Measurements from ENCODE around the gene KIF18A. TPM values are rescaled to one million over a fixed set of nuclear protein-coding genes. Genes with fewer than 3 reads are reported as not detected.
"Not testable (repeated sequence)": the region's sequence is repeated elsewhere in the genome, so short reads cannot be mapped to it uniquely, and the experiment has no call there.

Gene KIF18A
- total RNA-seq, 2 experiments from 2014 or later = 36.4 to 42.3 TPM

GRCh38 chr11:28104984-28105383 lies 3.0 kb downstream of the KIF18A start:
- H3K4me3 ChIP-seq (ENCODE audit: low read depth, low read length, poor library complexity, severe bottlenecking) = peak overlapping the region; percentile 93
- no peaks in the 10 kb centered on the region for H3K9me3 ChIP-seq (ENCODE audit: low read length)
- ChIA-PET CTCF (ENCODE audit: unreplicated experiment) (no interaction called here), POLR2A (interaction anchor here (3.9 to 5.8 kb wide), 2 partner anchors 8 to 14 kb away, joined by 28 to 38 read pairs; no protein-coding TSS in a partner anchor)
- peaks cover 94% of the 10 kb centered on the region for H3K79me2 ChIP-seq (ENCODE audit: insufficient read depth, low read depth, low read length)
- no peak overlapping the region for H3K27ac ChIP-seq (ENCODE audit: low read depth, low read length, poor library complexity, severe bottlenecking)
- no peak overlapping the region for H2AFZ ChIP-seq (ENCODE audit: low read length)
- TF ChIP-seq CTCF (conservative IDR thresholded peaks at IDR 0.05; ENCODE audit: low read length) = no peak
- no peak for TF ChIP-seq EZH2phosphoT487 (IDR thresholded peaks at IDR 0.05; ENCODE audit: borderline replicate concordance, low read depth, low read length)
- no peak for DNase-seq (ENCODE audit: low spot score)
- peak overlapping the region; percentile 86 for H3K4me2 ChIP-seq (ENCODE audit: low read length)
- H3K9me2 ChIP-seq (ENCODE audit: insufficient read depth, low read length) = no peaks in the 10 kb centered on the region
- no TSS peak for BruUV-seq (replicated peaks)
- intact Hi-C loops (cut with micrococcal nuclease; ENCODE audit: unreplicated experiment) = loop anchor here (5.0 kb wide), 1 partner anchor 1193 kb away; no protein-coding TSS in a partner anchor
- H3K36me3 ChIP-seq (ENCODE audit: insufficient read depth, low read length) = peaks cover 27% of the 10 kb centered on the region
- H4K20me1 ChIP-seq (ENCODE audit: insufficient read depth, low read length) = peaks cover 51% of the 10 kb centered on the region
- H3K4me1 ChIP-seq (ENCODE audit: insufficient read depth, low read length, poor library complexity, severe bottlenecking) = peaks cover 30% of the 10 kb centered on the region

GRCh38 chr11:28104425-28104824 lies 3.5 kb downstream of the KIF18A start:
- Histone ChIP-seq H3K79me2 (ENCODE audit: insufficient read depth, low read depth, low read length) (peaks cover 94% of the 10 kb centered on the region), H3K4me2 (ENCODE audit: low read length) (peak overlapping the region; percentile 86), H3K9me2 (ENCODE audit: insufficient read depth, low read length) (no peaks in the 10 kb centered on the region), H3K4me1 (ENCODE audit: insufficient read depth, low read length, poor library complexity, severe bottlenecking) (peaks cover 25% of the 10 kb centered on the region), H3K9me3 (ENCODE audit: low read length) (no peaks in the 10 kb centered on the region), H4K20me1 (ENCODE audit: insufficient read depth, low read length) (peaks cover 54% of the 10 kb centered on the region), H3K36me3 (ENCODE audit: insufficient read depth, low read length) (peaks cover 31% of the 10 kb centered on the region), H2AFZ (ENCODE audit: low read length) (no peak overlapping the region), H3K4me3 (ENCODE audit: low read depth, low read length, poor library complexity, severe bottlenecking) (no peak overlapping the region), H3K27ac (ENCODE audit: low read depth, low read length, poor library complexity, severe bottlenecking) (no peak overlapping the region)
- TF ChIP-seq CTCF (conservative IDR thresholded peaks at IDR 0.05; ENCODE audit: low read length) (no peak), EZH2phosphoT487 (IDR thresholded peaks at IDR 0.05; ENCODE audit: borderline replicate concordance, low read depth, low read length) (no peak)
- ChIA-PET POLR2A (interaction anchor here (0.7 to 5.8 kb wide), 3 partner anchors 7 to 608 kb away, joined by 3 to 38 read pairs (median 28); no protein-coding TSS in a partner anchor), CTCF (ENCODE audit: unreplicated experiment) (no interaction called here)
- intact Hi-C loops (cut with micrococcal nuclease; ENCODE audit: unreplicated experiment) = no loop called here
- no peak for DNase-seq (ENCODE audit: low spot score)
- BruUV-seq (replicated peaks) = no TSS peak

GRCh38 chr11:28102300-28102699 lies 5.7 kb downstream of the KIF18A start:
- H3K4me2 ChIP-seq (ENCODE audit: low read length); H3K9me2 ChIP-seq (ENCODE audit: insufficient read depth, low read length); intact Hi-C loops (cut with micrococcal nuclease; ENCODE audit: unreplicated experiment); CTCF ChIA-PET (ENCODE audit: unreplicated experiment); BruUV-seq (replicated peaks); DNase-seq (ENCODE audit: low spot score); H3K4me3 ChIP-seq (ENCODE audit: low read depth, low read length, poor library complexity, severe bottlenecking); H3K27ac ChIP-seq (ENCODE audit: low read depth, low read length, poor library complexity, severe bottlenecking); H2AFZ ChIP-seq (ENCODE audit: low read length); H3K9me3 ChIP-seq (ENCODE audit: low read length): not testable (repeated sequence)
- Histone ChIP-seq H3K79me2 (ENCODE audit: insufficient read depth, low read depth, low read length) (peaks cover 100% of the 10 kb centered on the region), H3K36me3 (ENCODE audit: insufficient read depth, low read length) (peaks cover 49% of the 10 kb centered on the region), H3K4me1 (ENCODE audit: insufficient read depth, low read length, poor library complexity, severe bottlenecking) (peaks cover 18% of the 10 kb centered on the region), H4K20me1 (ENCODE audit: insufficient read depth, low read length) (peaks cover 53% of the 10 kb centered on the region)
- POLR2A ChIA-PET = interaction anchor here (1.1 kb wide), 1 partner anchor 13 kb away, joined by 3 read pairs; no protein-coding TSS in a partner anchor
